NCI-H2196 treated with DMSO at 0.1 percent for 48 hours (cell line): ENCODE measurements around the gene ELMOD3.
A peak's percentile ranks its signal among the peaks of the same experiment; 100 is the strongest.
"Not testable (repeated sequence)": the region's sequence is repeated elsewhere in the genome, so short reads cannot be mapped to it uniquely, and the experiment has no call there.

Experiments
- DNase-seq: peaks from one replicate; lab custom pipeline; 2025; ENCODE audit not compliant: unreplicated experiment; lab: John Stamatoyannopoulos, UW

The ELMOD3 gene

GRCh38 chr2:85400541-85401463 lies 46.2 kb downstream of the ELMOD3 start:
- DNase-seq = no peak

- DNase-seq = no peak
These were observed 46.9 kb downstream of the ELMOD3 start for GRCh38 chr2:85401464-85401805.

GRCh38 chr2:85401844-85402243 lies 47.3 kb downstream of the ELMOD3 start:
- no peak for DNase-seq

- no peak for DNase-seq
These were observed 50.9 kb downstream of the ELMOD3 start for GRCh38 chr2:85405201-85406059.

- DNase-seq = no peak
These were observed 55.4 kb downstream of the ELMOD3 start, which contains the start of gene CAPG for GRCh38 chr2:85409845-85410583. Gene CAPG (minus strand): TSS chr2:85410366. CDS start chr2:85402145, 8,221 bp downstream.

GRCh38 chr2:85410584-85411404 lies 56.2 kb downstream of the ELMOD3 start:
- DNase-seq = no peak

GRCh38 chr2:85411405-85411748 lies 56.8 kb downstream of the ELMOD3 start:
- no peak for DNase-seq

GRCh38 chr2:85413592-85414420 lies 59.2 kb downstream of the ELMOD3 start:
- no peak for DNase-seq

GRCh38 chr2:85414421-85414759 lies 59.8 kb downstream of the ELMOD3 start:
- not testable (repeated sequence) for DNase-seq

- DNase-seq = no peak
These were observed 60.4 kb downstream of the ELMOD3 start for GRCh38 chr2:85414761-85415553.

GRCh38 chr2:85415980-85416650 lies 61.5 kb downstream of the ELMOD3 start:
- DNase-seq = no peak

GRCh38 chr2:85418132-85419008 lies 63.8 kb downstream of the ELMOD3 start, which contains the start of gene SH2D6:
Gene SH2D6 (plus strand): TSS chr2:85418714. CDS start chr2:85429466, 10,752 bp downstream.
- peak; percentile 50 for DNase-seq

GRCh38 chr2:85419009-85419675 lies 64.6 kb downstream of the ELMOD3 start:
- no peak for DNase-seq

GRCh38 chr2:85420536-85421259 lies 66.1 kb downstream of the ELMOD3 start:
- peak; percentile 52 for DNase-seq

GRCh38 chr2:85421260-85422071 lies 66.9 kb downstream of the ELMOD3 start:
- DNase-seq = peak; percentile 44
